Ishikawa (cell line): ENCODE results near the gene HAGHL.

Experiments used
- CREB1 ChIP-seq: IDR thresholded peaks from 2 replicates; pipeline ENCODE4 v1.6.1; 2012; ENCODE audit warnings: low read depth
- EGR1 ChIP-seq: IDR thresholded peaks from 2 replicates; pipeline ENCODE4 v1.6.1; 2012
- FOXM1 ChIP-seq: IDR thresholded peaks from 2 replicates; pipeline ENCODE4 v1.6.1; 2012; ENCODE audit warnings: low read depth, borderline replicate concordance
- NFIC ChIP-seq: IDR thresholded peaks from 2 replicates; pipeline ENCODE4 v1.6.1; 2012
- RAD21 ChIP-seq: IDR thresholded peaks from 2 replicates; pipeline ENCODE4 v1.6.1; 2012; ENCODE audit warnings: low read depth
- REST ChIP-seq: IDR thresholded peaks from 2 replicates; pipeline ENCODE4 v1.6.1; 2012; ENCODE audit warnings: low read depth, mild to moderate bottlenecking
- TAF1 ChIP-seq: IDR thresholded peaks from 2 replicates; pipeline ENCODE4 v1.6.1; 2012; ENCODE audit warnings: low read depth, mild to moderate bottlenecking
- TCF12 ChIP-seq: IDR thresholded peaks from 2 replicates; pipeline ENCODE4 v1.6.1; 2012; ENCODE audit warnings: low read depth
- TEAD4 ChIP-seq: IDR thresholded peaks from 2 replicates; pipeline ENCODE4 v1.6.1; 2012
- USF1 ChIP-seq: IDR thresholded peaks from 2 replicates; pipeline ENCODE4 v1.6.1; 2012
- YY1 ChIP-seq: IDR thresholded peaks from 2 replicates; pipeline ENCODE4 v1.6.1; 2012; ENCODE audit warnings: low read depth
- TF ChIP-seq, protein P1 (sequence below): IDR thresholded peaks from 2 replicates; pipeline ENCODE4 v1.6.1; 2012

DNA sequence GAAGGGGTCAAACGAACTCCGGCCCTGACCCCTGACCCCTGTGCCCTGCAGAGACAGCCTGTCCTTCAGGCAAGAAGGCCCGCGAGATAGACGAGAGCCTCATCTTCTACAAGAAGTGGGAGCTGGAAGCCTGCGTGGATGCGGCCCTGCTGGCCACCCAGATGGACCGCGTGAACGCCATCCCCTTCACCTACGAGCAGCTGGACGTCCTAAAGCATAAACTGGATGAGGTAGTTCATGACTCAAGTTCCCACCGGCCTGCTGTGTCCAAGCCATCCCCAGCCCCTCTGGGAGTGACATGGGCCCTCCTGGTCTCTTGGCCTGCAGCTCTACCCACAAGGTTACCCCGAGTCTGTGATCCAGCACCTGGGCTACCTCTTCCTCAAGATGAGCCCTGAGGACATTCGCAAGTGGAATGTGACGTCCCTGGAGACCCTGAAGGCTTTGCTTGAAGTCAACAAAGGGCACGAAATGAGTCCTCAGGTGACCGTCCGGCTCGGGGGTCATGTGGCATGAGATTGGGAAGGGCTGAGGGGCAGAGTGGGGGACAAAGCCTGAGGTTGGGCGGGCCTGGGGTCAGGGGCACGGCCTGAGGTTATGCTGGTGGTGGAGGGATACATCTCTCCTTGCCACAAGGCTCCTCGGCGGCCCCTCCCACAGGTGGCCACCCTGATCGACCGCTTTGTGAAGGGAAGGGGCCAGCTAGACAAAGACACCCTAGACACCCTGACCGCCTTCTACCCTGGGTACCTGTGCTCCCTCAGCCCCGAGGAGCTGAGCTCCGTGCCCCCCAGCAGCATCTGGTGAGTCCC is 39.3 kb downstream of the HAGHL start:
- no peak for TF ChIP-seq TCF12
- TF ChIP-seq NFIC: no peak
- TF ChIP-seq RAD21: no peak
- no peak for TF ChIP-seq REST
- no peak for TF ChIP-seq EGR1
- TF ChIP-seq, protein P1, sequence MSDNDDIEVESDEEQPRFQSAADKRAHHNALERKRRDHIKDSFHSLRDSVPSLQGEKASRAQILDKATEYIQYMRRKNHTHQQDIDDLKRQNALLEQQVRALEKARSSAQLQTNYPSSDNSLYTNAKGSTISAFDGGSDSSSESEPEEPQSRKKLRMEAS: no peak
- TF ChIP-seq TAF1: no peak
- no peak for TF ChIP-seq FOXM1
- no peak for TF ChIP-seq TEAD4
- no peak for TF ChIP-seq CREB1
- no peak for TF ChIP-seq YY1
- no peak for TF ChIP-seq USF1
